ENCODE results near the gene ASAP2. TPM values are rescaled to one million over a fixed set of nuclear protein-coding genes. Genes with fewer than 3 reads are reported as not detected.

ASAP2 gene
- polyA plus RNA-seq, 1 donor from 2014 or later = 41.0 TPM

DNA sequence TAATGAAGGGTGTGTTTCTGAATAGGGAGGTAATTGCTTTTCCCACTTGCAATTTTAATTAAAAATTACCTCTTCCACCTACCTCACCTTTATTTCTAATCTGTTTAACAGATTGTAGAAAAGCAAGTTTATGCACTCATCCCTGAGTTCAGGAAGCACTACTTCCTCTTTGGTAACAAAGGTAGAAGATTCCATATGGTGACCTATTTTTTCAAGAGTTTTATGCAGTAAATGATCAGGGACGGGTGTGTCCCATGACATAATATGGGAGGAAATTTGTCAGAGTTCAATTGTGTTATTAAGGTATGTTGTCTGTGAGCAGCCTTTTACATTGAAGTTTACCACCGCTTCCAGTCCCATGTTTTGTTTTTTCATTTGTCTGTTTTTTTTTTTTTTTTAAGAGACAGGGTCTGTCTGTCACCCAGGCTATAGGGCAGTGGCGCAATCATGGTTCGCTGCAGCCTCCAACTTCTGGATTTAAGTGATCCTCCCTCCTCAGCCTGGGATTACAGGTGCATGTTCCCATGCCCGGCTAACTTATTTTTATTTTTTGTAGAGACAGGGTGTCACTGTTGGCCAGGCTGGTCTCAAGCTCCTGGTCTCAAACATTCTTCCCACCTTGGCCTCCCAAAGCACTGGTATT, 68.2 kb downstream of the ASAP2 start:
- Histone ChIP-seq H3F3A (ENCODE audit: insufficient read depth, low read length, poor library complexity, severe bottlenecking) (no peaks in the 10 kb centered on the region), H3K9me3 (ENCODE audit: low read length) (no peaks in the 10 kb centered on the region), H4K20me1 (ENCODE audit: insufficient read depth) (no peaks in the 10 kb centered on the region), H3K36me3 (ENCODE audit: insufficient read depth, low read length) (no peaks in the 10 kb centered on the region), H3K27me3 (ENCODE audit: insufficient read depth, low read depth, low read length) (no peaks in the 10 kb centered on the region), H3K9ac (ENCODE audit: low read length) (no peak overlapping the region), H3K79me2 (replicated peaks; ENCODE audit: insufficient read depth, low read length) (peaks cover 37% of the 10 kb centered on the region), H3K9me2 (ENCODE audit: insufficient read depth, low read length) (no peaks in the 10 kb centered on the region), H2AFZ (ENCODE audit: low read depth, low read length) (no peak overlapping the region), H3K27ac (ENCODE audit: low read length) (no peak overlapping the region), H3K4me2 (ENCODE audit: low read length) (no peak overlapping the region), H3K4me3 (ENCODE audit: low read length) (no peak overlapping the region)
- TF ChIP-seq EP300 (conservative IDR thresholded peaks at IDR 0.05; ENCODE audit: poor library complexity, severe bottlenecking) (no peak), RAD21 (conservative IDR thresholded peaks at IDR 0.05) (no peak), MXI1 (conservative IDR thresholded peaks at IDR 0.05; ENCODE audit: poor library complexity, severe bottlenecking) (no peak), POLR2AphosphoS5 (IDR thresholded peaks at IDR 0.05) (no peak), CTCF (IDR thresholded peaks at IDR 0.05; ENCODE audit: poor library complexity, severe bottlenecking) (no peak), SMC3 (conservative IDR thresholded peaks at IDR 0.05; ENCODE audit: poor library complexity) (no peak), EZH2 (IDR thresholded peaks at IDR 0.05; ENCODE audit: borderline replicate concordance, insufficient read depth, low read length, poor library complexity, severe bottlenecking) (no peak), REST (IDR thresholded peaks at IDR 0.05; ENCODE audit: borderline replicate concordance) (no peak)

DNA sequence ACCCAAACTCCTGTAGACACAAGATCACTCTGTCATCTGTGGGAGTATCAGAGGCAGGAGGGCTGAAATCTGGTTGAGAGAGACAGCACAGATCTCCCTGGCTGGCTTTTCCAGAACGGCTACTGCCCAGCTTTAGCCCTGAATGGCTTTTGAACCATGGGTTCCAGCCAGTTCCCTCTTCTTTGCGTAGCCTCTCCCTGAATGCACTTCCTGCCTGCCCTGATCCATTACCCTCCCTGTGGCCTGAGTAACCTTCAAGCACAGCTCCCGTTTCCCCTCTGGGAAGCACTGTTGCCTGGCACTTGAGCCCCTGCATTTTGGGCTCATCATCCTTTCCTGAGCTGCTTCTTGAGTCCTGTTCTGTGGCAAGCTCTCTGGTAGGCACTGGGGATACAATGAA, 68.8 kb downstream of the ASAP2 start:
- Histone ChIP-seq H3K4me3 (ENCODE audit: low read length) (no peak overlapping the region), H3K27me3 (ENCODE audit: insufficient read depth, low read depth, low read length) (no peaks in the 10 kb centered on the region), H3K4me2 (ENCODE audit: low read length) (no peak overlapping the region), H4K20me1 (ENCODE audit: insufficient read depth) (no peaks in the 10 kb centered on the region), H2AFZ (ENCODE audit: low read depth, low read length) (no peak overlapping the region), H3K9me2 (ENCODE audit: insufficient read depth, low read length) (no peaks in the 10 kb centered on the region), H3F3A (ENCODE audit: insufficient read depth, low read length, poor library complexity, severe bottlenecking) (no peaks in the 10 kb centered on the region), H3K36me3 (ENCODE audit: insufficient read depth, low read length) (no peaks in the 10 kb centered on the region), H3K9ac (ENCODE audit: low read length) (no peak overlapping the region), H3K27ac (ENCODE audit: low read length) (no peak overlapping the region), H3K9me3 (ENCODE audit: low read length) (no peaks in the 10 kb centered on the region), H3K79me2 (replicated peaks; ENCODE audit: insufficient read depth, low read length) (peaks cover 31% of the 10 kb centered on the region)
- TF ChIP-seq EZH2 (IDR thresholded peaks at IDR 0.05; ENCODE audit: borderline replicate concordance, insufficient read depth, low read length, poor library complexity, severe bottlenecking) = no peak
- TF ChIP-seq RAD21 (conservative IDR thresholded peaks at IDR 0.05) = no peak
- TF ChIP-seq TAF1 (IDR thresholded peaks at IDR 0.05; ENCODE audit: low read depth) = no peak
- no peak for TF ChIP-seq POLR2AphosphoS5 (IDR thresholded peaks at IDR 0.05)
- no peak for TF ChIP-seq REST (IDR thresholded peaks at IDR 0.05; ENCODE audit: borderline replicate concordance)
- TF ChIP-seq MXI1 (conservative IDR thresholded peaks at IDR 0.05; ENCODE audit: poor library complexity, severe bottlenecking) = no peak
